Caco-2 (cell line): ENCODE results near the gene KIRREL2. TPM values are rescaled to one million over a fixed set of nuclear protein-coding genes. Genes with fewer than 3 reads are reported as not detected.

Experiments used
- BruUV-seq: library from RNA; stranded (reverse); fragments of 400-500 nt; replicated peaks from 2 replicates; lab custom pipeline; 2021; lab: Mats Ljungman, UMichigan
- CTCF ChIA-PET: fragments of 300-600 bp; sonication (Branson Sonifier 250); formaldehyde crosslinking; loops from one replicate; lab custom pipeline; 2022; ENCODE audit warnings: antibody characterized with exemption; lab: Charles Lee
- POLR2A ChIA-PET: fragments of 300-600 bp; sonication (Branson Sonifier 250); formaldehyde crosslinking; loops from one replicate; lab custom pipeline; 2022; ENCODE audit warnings: antibody characterized with exemption; lab: Charles Lee
- DNase-seq, 2 experiments: peaks; one replicate each; pipeline versions ENCODE4 v3.0.0 to v3.0.0-alpha.2; 2020 to 2022
- H3K27me3 ChIP-seq: replicated peaks from 2 replicates; pipeline ENCODE4 v1.6.0; 2011; ENCODE audit warnings: low read length; ENCODE audit not compliant: control insufficient read depth, insufficient read depth
- H3K36me3 ChIP-seq: 2 replicates; pipeline ENCODE4 v1.5.1; 2011; ENCODE audit warnings: low read length; ENCODE audit not compliant: control insufficient read depth, insufficient read depth
- H3K4me1 ChIP-seq: fragments of 250-450 bp; sonication (Bioruptor Pico); 2 replicates; pipeline ENCODE4 v1.5.1; 2020; ENCODE audit warnings: mild to moderate bottlenecking
- H3K4me3 ChIP-seq: 2 replicates; pipeline ENCODE4 v1.5.1; 2011; ENCODE audit warnings: low read depth, mild to moderate bottlenecking, control low read depth, low read length
- H3K9me3 ChIP-seq: fragments of 250-450 bp; sonication (Bioruptor Pico); 2 replicates; pipeline ENCODE4 v1.5.1; 2020; ENCODE audit warnings: mild to moderate bottlenecking, moderate library complexity
- H3K27ac Mint-ChIP-seq: one replicate; pipeline ENCODE4 v1.8.0; 2022; ENCODE audit warnings: mixed read lengths; ENCODE audit not compliant: unreplicated experiment
- H3K27me3 Mint-ChIP-seq: one replicate; pipeline ENCODE4 v1.8.0; 2022; ENCODE audit warnings: mixed read lengths; ENCODE audit not compliant: insufficient read depth, unreplicated experiment
- H3K36me3 Mint-ChIP-seq: one replicate; pipeline ENCODE4 v1.8.0; 2022; ENCODE audit warnings: mild to moderate bottlenecking, mixed read lengths; ENCODE audit not compliant: insufficient read depth, unreplicated experiment
- H3K4me1 Mint-ChIP-seq: one replicate; pipeline ENCODE4 v1.8.0; 2022; ENCODE audit warnings: low read depth, mixed read lengths; ENCODE audit not compliant: unreplicated experiment
- H3K4me3 Mint-ChIP-seq: one replicate; pipeline ENCODE4 v1.8.0; 2022; ENCODE audit warnings: mild to moderate bottlenecking, moderate library complexity, mixed read lengths; ENCODE audit not compliant: unreplicated experiment
- H3K9me3 Mint-ChIP-seq: one replicate; pipeline ENCODE4 v1.8.0; 2022; ENCODE audit warnings: mixed read lengths; ENCODE audit not compliant: unreplicated experiment
- intact Hi-C: fragments of 100-400 bp; cut with micrococcal nuclease; formaldehyde crosslinking; loops from one replicate; pipeline ENCODE4 v1.10.0; 2022; ENCODE audit not compliant: unreplicated experiment
- total RNA-seq: library from RNA; stranded (reverse); gene quantifications from 2 replicates; pipeline ENCODE4 v1.2.3, GENCODE V29; 2022
- TF ChIP-seq, protein P1 (sequence below), 2 experiments: fragments of 200-600 bp in 1 of 2; IDR thresholded peaks; 1 replicate in 1 of 2; 2 replicates in 1 of 2; pipeline versions ENCODE4 v1.5.1 to v1.8.0; 2011 to 2022; ENCODE audit warnings: antibody characterized with exemption in 1 of 2, control low read depth in 1 of 2, inconsistent platforms in 1 of 2, low read depth in 1 of 2, low read length in 1 of 2, mild to moderate bottlenecking in 1 of 2, moderate library complexity in 1 of 2; ENCODE audit not compliant: insufficient read depth in 1 of 2, severe bottlenecking in 1 of 2, unreplicated experiment in 1 of 2

KIRREL2 gene
- total RNA-seq, 1 experiment from 2014 or later, result 0.14 TPM

DNA sequence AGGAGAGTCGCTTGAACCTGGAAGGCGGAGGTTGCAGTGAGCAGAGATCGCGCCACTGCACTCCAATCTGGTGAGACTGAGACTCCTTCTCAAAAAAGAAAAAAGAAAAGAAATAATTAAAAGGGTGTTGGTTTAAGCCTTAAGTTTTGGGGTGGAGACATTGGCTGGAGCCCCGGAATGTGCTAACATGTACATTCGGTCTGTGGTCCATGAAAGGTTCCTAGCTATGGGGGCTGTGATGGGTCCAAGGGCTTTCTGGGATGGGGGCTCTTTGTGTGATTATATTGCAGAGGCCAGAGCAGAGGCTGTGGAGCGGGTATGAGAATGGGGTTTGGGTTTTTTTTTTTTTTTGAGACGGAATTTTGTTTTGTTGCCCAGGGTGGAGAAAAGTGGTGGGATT is 29.2 kb downstream of the KIRREL2 start:
- TF ChIP-seq, protein P1, sequence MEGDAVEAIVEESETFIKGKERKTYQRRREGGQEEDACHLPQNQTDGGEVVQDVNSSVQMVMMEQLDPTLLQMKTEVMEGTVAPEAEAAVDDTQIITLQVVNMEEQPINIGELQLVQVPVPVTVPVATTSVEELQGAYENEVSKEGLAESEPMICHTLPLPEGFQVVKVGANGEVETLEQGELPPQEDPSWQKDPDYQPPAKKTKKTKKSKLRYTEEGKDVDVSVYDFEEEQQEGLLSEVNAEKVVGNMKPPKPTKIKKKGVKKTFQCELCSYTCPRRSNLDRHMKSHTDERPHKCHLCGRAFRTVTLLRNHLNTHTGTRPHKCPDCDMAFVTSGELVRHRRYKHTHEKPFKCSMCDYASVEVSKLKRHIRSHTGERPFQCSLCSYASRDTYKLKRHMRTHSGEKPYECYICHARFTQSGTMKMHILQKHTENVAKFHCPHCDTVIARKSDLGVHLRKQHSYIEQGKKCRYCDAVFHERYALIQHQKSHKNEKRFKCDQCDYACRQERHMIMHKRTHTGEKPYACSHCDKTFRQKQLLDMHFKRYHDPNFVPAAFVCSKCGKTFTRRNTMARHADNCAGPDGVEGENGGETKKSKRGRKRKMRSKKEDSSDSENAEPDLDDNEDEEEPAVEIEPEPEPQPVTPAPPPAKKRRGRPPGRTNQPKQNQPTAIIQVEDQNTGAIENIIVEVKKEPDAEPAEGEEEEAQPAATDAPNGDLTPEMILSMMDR (IDR thresholded peaks at IDR 0.05; ENCODE audit: insufficient read depth in 1 of 2, low read depth in 1 of 2, low read length in 1 of 2, severe bottlenecking in 1 of 2, unreplicated experiment in 1 of 2), result no peak
- Mint-ChIP-seq H3K4me3 (no peak overlapping the region), H3K27ac (no peak overlapping the region), H3K36me3 (peaks cover 19% of the 10 kb centered on the region), H3K27me3 (no peaks in the 10 kb centered on the region), H3K4me1 (no peaks in the 10 kb centered on the region), H3K9me3 (no peaks in the 10 kb centered on the region)
- Histone ChIP-seq H3K9me3 (no peaks in the 10 kb centered on the region), H3K4me1 (no peaks in the 10 kb centered on the region), H3K27me3 (no peaks in the 10 kb centered on the region), H3K4me3 (no peak overlapping the region), H3K36me3 (no peaks in the 10 kb centered on the region)
- no TSS peak for BruUV-seq
- DNase-seq, result no peak
- intact Hi-C loops, result no loop called here
- ChIA-PET CTCF (interaction anchor here (0.7 kb wide), 1 partner anchor 145 kb away, joined by 3 read pairs; no protein-coding TSS in a partner anchor), POLR2A (interaction anchor here (0.5 to 0.6 kb wide), 2 partner anchors 45 to 175 kb away, joined by 3 read pairs; no protein-coding TSS in a partner anchor)

DNA sequence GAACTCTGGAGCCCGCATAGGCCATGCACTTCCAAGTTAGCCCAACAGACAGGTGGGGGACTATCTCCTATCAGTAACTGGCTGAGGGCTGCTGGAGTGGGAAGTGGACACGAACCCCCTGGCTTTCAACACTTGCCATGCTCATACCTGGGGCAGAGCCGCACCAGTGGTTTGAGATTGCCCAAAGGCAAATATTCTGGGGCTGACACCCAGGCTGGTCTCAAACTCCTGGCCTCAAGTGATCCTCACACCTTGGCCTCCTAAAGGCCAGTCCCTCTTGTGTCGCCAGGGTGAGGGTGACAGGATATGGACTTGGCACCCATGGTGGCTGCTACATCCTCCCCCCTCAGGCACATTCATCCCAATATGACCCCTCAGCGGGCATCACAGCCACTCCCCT is 30.5 kb downstream of the KIRREL2 start:
- no peak overlapping the region for H3K4me3 ChIP-seq
- Mint-ChIP-seq H3K36me3 (peaks cover 19% of the 10 kb centered on the region), H3K4me1 (no peaks in the 10 kb centered on the region), H3K27ac (no peak overlapping the region), H3K4me3 (no peak overlapping the region), H3K9me3 (no peaks in the 10 kb centered on the region), H3K27me3 (no peaks in the 10 kb centered on the region)
- no peaks in the 10 kb centered on the region for H3K9me3 ChIP-seq
- POLR2A ChIA-PET, result no interaction called here
- TF ChIP-seq, protein P1 (IDR thresholded peaks at IDR 0.05; ENCODE audit: insufficient read depth in 1 of 2, low read depth in 1 of 2, low read length in 1 of 2, severe bottlenecking in 1 of 2, unreplicated experiment in 1 of 2), result no peak
- no peaks in the 10 kb centered on the region for H3K36me3 ChIP-seq
- intact Hi-C loops, result no loop called here
- no peaks in the 10 kb centered on the region for H3K27me3 ChIP-seq
- no peak for DNase-seq
- no peaks in the 10 kb centered on the region for H3K4me1 ChIP-seq
- no TSS peak for BruUV-seq
- CTCF ChIA-PET, result no interaction called here

DNA sequence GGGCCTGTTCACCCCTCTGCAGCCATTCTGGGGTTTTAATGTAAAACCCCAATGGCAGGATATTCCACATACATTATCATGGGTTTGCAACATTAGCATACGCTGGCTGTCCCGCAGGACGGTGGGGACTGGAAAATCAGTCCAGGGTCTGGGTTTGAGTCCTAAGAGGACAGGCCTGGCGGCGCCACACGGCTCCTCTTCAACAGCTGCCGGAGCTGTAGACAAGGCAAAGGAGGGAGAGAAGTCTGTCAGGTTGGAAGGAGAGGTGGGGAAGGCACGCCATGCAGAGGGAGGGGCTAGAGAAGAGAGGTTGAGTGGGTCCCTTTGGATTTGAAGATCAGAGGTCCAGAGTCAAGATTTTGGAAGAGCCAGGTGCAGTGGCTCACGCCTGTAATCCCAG is 31.7 kb downstream of the KIRREL2 start:
- H3K9me3 Mint-ChIP-seq, result no peaks in the 10 kb centered on the region
- ChIA-PET CTCF (no interaction called here), POLR2A (no interaction called here)
- no peak overlapping the region for H3K4me3 ChIP-seq
- no peak overlapping the region for H3K4me3 Mint-ChIP-seq
- H3K36me3 ChIP-seq, result no peaks in the 10 kb centered on the region
- no TSS peak for BruUV-seq
- TF ChIP-seq, protein P1 (IDR thresholded peaks at IDR 0.05; ENCODE audit: insufficient read depth in 1 of 2, low read depth in 1 of 2, low read length in 1 of 2, severe bottlenecking in 1 of 2, unreplicated experiment in 1 of 2), result no peak
- H3K4me1 ChIP-seq, result no peaks in the 10 kb centered on the region
- no peak for DNase-seq
- intact Hi-C loops, result no loop called here
- peaks cover 19% of the 10 kb centered on the region for H3K36me3 Mint-ChIP-seq
- H3K4me1 Mint-ChIP-seq, result no peaks in the 10 kb centered on the region
- no peak overlapping the region for H3K27ac Mint-ChIP-seq
- H3K9me3 ChIP-seq, result no peaks in the 10 kb centered on the region
- no peaks in the 10 kb centered on the region for H3K27me3 ChIP-seq
- H3K27me3 Mint-ChIP-seq, result no peaks in the 10 kb centered on the region
